Islet of Langerhans (tissue), 1 donor: ENCODE data around the gene POLR1B.
"Not testable (repeated sequence)": the region's sequence is repeated elsewhere in the genome, so short reads cannot be mapped to it uniquely, and the experiment has no call there.

Source experiments
- FAIRE-seq: peaks from one replicate; lab custom pipeline; 2011; peaks lifted over from hg19 to GRCh38; lab: Jason Lieb, UNC

Gene POLR1B

DNA sequence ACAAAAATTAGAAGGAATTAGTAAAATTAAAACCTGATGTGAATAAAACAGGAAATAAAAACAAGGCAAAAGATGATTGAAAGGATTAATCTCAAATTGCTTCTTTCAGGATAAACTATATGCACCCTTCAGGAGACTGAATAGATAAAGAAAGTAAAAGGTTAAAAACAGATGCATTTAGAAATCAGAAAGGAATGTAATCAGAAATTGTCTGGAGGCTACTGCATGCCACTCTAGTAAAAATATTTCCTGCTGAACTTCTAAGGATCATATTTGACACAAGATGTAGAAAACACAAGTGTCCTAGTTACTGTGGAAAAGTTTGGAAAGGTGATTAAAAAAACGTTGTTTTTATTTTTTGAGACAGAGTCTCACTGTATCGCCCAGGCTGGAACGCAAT lies 58.4 kb downstream of the POLR1B start:
- no peak for FAIRE-seq

GRCh38 chr2:112601754-112602153 lies 59.5 kb downstream of the POLR1B start:
- FAIRE-seq = no peak

DNA sequence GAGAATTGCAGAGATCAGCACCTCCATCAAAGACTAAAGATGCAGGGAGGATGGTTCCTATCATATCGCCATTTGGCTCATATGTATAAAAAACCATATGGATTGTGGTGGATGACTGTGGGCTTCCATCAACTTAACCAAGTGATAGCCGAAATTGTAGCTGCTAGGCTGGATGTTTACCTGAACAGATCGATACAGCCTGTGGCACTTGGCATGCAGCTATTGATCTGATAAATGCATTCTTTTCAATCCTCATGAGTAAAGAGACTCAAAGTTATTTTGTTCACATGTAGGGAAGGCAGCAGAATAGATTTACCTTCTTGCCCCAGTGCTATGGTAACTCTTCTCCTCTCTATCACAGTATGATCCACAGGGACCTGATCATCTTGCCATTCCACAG lies 60.7 kb downstream of the POLR1B start:
- no peak for FAIRE-seq

GRCh38 chr2:112603731-112604130 lies 61.5 kb downstream of the POLR1B start:
- no peak for FAIRE-seq

- FAIRE-seq = no peak
Observed at GRCh38 chr2:112604952-112605351, 62.7 kb downstream of the POLR1B start.

GRCh38 chr2:112605926-112606325 lies 63.7 kb downstream of the POLR1B start:
- FAIRE-seq = no peak

DNA sequence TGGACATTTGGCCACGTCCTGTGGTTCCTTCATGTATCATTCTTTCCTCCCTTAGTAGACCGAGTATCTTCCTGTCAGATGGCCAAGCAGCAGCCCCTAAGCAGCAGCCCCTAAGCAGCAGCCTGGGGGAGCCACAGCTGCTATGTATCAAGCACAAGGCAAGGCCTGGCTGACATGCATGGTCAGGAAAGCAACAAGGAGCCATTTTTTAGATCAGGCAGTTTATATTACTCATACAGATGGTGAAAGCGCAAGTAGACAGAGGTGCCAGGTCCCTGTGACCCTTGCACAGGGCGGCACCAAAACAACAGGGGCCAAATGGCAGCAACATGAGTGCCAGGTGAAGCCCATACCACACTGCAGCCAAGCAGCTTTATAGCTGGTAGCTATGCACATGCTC lies 64.3 kb downstream of the POLR1B start:
- FAIRE-seq = no peak

DNA sequence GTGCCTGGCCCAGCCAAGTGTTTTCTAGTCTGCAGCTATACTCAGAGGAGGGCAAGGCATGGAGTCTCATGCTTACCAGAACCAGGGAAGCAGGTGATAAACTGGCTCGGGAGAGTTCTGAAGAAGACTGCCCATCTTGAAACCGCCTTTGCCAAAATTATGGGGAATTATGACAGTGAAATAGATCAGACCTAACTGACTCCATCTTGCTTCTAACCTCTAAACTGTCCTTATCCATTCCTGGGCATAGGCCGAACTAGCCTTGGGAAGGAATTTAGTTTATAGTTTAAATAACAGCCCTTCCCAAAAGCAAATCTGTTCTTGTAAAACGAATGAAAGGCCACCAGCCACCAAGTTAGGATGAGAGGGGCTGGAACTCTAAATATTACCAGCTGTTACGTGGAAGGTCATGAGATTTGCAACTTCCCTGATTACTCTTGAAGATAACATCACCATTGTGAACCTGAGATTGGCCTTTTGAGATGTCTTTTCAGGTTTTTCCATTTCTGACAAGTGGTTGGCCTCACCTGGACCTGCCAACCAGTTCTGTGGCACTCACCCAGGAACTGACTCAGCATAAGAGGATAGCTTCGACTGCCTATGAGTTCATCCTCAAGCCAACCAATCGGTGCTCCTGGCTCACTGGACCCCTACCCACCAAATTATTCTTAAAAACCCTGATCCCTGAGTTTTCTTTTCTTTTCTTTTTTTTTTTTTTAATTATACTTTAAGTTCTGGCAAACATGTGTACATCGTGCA lies 65.6 kb downstream of the POLR1B start:
- no peak for FAIRE-seq

DNA sequence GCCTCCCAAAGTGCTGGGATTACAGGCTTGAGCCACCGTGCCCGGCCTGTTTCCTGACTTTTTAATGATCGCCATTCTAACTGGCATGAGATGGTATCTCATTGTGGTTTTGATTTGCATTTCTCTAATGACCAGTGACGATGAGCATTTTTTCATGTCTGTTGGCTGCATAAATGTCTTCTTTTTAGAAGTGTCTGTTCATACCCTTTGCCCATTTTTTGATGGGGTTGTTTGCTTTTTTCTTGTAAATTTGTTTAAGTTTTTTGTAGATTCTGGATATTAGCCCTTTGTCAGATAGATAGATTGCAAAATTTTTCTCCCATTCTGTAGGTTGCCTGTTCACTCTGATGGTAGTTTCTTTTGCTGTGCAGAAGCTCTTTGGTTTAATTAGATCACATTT lies 67.1 kb downstream of the POLR1B start:
- not testable (repeated sequence) for FAIRE-seq

DNA sequence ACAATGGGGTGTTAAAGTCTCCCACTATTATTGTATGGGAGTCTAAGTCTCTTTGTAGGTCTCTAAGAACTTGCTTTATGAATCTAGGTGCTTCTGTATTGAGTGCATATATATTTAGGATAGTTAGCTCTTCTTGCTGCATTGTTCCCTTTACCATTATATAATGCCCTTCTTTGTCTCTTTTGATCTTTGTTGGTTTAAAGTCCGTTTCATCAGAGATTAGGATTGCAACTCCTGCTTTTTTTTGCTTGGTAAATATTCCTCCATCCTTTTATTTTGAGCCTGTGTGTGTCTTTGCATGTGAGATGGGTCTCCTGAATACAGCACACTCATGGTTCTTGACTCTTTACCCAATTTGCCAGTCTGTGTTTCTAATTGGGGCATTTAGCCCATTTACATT lies 70.0 kb downstream of the POLR1B start:
- not testable (repeated sequence) for FAIRE-seq

GRCh38 chr2:112614201-112614840 lies 72.1 kb downstream of the POLR1B start:
- no peak for FAIRE-seq

DNA sequence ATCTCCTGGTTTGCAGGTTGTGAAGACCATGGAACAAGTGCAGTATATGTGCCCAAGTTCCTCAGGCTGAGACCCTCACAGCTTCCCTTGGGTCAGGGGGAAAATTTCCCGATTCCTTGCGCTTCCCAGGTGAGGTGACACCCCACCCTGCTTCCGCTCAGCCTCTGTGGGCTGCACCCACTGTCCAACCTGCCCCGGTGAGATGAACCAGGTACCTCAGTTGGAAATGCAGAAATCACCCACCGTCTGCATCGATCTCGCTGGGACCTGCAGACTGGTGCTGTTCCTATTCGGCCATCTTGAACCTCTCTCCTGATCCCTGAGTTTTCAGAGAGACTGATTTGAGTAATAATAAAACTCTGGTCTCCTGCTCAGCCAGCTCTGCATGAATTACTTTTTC lies 72.8 kb downstream of the POLR1B start:
- no peak for FAIRE-seq

GRCh38 chr2:112615798-112616197 lies 73.5 kb downstream of the POLR1B start:
- FAIRE-seq = not testable (repeated sequence)

GRCh38 chr2:112618383-112618782 lies 76.1 kb downstream of the POLR1B start:
- FAIRE-seq = no peak

DNA sequence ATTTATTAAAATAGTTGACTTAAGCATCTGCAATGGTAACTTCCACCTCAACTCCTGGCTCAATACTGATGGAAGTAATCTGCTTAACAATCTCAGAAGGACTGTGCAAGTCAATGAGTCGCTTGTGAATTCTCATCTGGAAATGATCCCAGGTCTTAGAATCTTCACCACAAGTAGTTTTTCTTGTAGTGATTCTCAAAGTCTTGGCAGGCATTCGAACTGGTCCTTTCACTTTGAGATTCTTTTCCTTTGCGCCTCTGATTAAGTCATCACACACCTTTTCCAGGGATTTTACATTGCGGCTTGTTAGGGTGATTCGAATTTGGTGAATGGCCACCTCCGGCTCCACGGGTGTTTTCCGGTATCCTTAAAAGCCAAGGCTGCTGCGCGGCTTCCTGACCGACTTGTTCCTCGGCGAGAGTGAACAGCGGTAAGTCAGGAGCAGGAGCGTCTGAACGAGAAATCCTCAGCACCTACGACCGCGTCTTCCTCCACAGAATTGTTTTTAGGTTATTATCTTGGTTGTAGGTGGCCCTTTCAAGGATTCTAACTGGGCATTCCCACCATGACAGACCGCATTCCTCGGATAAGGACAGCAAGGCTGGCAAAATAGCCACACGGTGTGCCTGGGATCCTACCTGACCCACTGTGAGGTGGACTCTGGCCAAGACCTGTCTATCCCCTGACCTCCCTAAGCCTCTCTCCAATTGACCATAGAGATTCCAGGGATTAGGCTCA lies 79.7 kb downstream of the POLR1B start:
- FAIRE-seq = no peak

DNA sequence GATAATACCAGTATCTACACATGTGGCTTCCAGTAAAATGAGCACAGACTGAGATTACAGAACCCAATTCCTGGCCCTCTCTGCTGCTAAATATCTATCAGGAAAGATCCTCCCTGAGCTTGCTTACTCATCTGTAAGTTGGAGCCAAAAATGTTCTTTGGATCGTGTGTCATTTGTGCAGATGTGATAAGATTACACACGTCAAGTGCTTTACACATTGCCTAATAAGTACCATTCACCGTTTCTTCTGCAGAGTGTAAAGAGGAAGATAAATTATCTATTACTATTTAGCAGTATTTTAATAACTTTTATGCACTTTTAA lies 80.2 kb downstream of the POLR1B start:
- no peak for FAIRE-seq

DNA sequence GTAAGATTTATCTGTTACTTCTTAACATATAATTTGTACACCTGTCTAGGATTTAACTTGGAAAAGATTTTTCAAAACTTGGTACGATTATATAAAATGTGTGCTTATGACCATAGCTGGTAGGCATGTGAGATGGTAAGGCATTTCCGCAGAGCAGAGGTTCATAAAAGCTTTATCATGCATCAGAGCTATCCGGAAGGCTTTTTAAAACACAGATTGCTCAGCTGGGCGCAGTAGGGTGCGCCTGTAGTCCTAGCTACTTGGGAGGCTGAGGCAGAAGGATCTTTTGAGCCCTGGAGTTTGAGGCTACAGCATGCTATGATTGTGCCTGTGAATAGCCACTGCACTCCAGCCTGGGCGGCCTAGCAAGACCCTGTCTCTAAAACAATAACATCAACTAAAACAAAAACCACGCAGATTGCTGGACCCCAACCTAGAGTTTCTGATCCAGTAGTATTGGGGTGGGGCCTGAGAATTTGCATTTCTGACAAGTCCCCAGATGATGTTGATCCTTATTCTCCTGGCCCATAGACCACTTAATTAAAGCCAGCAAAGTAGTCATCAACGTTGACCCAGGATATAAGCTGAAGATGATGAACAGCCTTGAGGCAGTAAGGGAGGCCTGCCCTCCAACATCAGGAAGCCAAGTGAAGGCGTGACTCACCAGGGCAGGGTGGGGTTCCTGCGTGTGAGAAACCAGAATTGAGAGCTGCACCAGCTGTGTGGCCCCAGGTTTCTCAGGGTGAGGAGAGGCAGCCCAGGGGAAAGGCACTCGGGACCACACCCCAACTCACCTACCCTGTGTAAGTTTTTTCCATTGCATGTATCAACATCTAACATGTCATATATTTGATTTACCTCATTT lies 81.9 kb downstream of the POLR1B start:
- FAIRE-seq = no peak

DNA sequence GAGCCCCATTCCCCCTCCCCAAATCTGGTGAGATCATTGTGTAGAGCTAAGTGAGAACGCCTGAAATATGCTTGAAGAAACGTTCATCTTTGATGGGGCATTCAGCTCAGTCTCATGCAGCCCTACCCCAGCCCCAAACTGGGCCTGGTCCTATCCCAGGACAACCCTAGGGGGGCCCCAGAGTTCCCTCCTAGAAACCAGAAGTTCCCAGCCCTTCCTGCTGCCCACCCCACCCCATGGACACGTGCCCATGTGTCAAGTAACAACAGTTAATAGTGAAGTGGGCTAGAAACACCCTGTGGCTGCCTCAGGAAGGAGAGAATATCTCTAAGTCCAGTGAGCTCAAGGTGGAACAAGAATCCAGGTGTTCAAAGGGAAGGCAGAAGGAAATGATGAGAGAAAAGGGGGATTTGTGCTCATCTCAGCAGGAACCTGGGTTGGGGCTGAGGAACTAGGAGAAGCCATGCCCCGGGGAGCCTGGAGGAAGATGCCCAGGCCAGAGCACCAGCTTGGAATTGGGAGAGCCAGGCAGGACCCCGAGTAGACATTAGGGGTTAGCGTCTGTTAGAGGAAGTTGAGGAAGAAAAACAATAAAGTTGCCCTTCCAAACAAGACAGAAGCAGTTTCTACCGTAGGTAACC lies 83.3 kb downstream of the POLR1B start:
- FAIRE-seq = no peak

GRCh38 chr2:112626604-112627059 lies 84.4 kb downstream of the POLR1B start:
- FAIRE-seq = no peak
